Spinal cord (tissue), 10 donors: Measurements from ENCODE around the gene ZNF267. TPM values are rescaled to one million over a fixed set of nuclear protein-coding genes. Genes with fewer than 3 reads are reported as not detected.
"Not testable (repeated sequence)": the region's sequence is repeated elsewhere in the genome, so short reads cannot be mapped to it uniquely, and the experiment has no call there.

Experiments
- DNase-seq, 6 donors: peaks; one replicate each; pipeline versions ENCODE4 v3.0.0 to v3.0.0-alpha.2; 2013 to 2015; ENCODE audit warnings: low spot score in 6 of 6, low read depth in 4 of 6
- H3K27ac ChIP-seq: one replicate; pipeline ENCODE4 v1.5.1; 2013; ENCODE audit warnings: low read depth, low read length, control low read depth
- H3K27me3 ChIP-seq: one replicate; pipeline ENCODE4 v1.6.1; 2013; ENCODE audit warnings: low read length; ENCODE audit not compliant: control insufficient read depth, insufficient read depth
- H3K36me3 ChIP-seq: one replicate; pipeline ENCODE4 v1.6.1; 2013; ENCODE audit warnings: low read length; ENCODE audit not compliant: control insufficient read depth, insufficient read depth
- H3K4me1 ChIP-seq: one replicate; pipeline ENCODE4 v1.6.1; 2013; ENCODE audit warnings: low read length; ENCODE audit not compliant: control insufficient read depth, insufficient read depth
- H3K4me3 ChIP-seq: one replicate; pipeline ENCODE4 v1.5.1; 2013; ENCODE audit warnings: low read depth, low read length, control low read depth
- H3K9me3 ChIP-seq: one replicate; pipeline ENCODE4 v1.6.1; 2013; ENCODE audit warnings: low read length; ENCODE audit not compliant: control insufficient read depth, insufficient read depth
- WGBS: methylation state at CpG from one replicate; pipeline ENCODE4 v1.1.5; 2013; ENCODE audit warnings: missing lambda C conversion rate; ENCODE audit not compliant: insufficient coverage; 5-methylcytosine and 5-hydroxymethylcytosine counted together
- polyA plus RNA-seq, 2 donors: library from polyadenylated mRNA; unstranded; fragments of 120-200 nt; gene quantifications; one replicate each; pipeline ENCODE4 v1.2.1, GENCODE V29; 2013; ENCODE audit not compliant: insufficient read length in 2 of 2
- total RNA-seq, 2 donors: library from RNA; depleted of rRNA in 1 of 2; stranded (reverse); fragments of 120-200 nt in 1 of 2; fragments of >200 nt in 1 of 2; gene quantifications; one replicate each; pipeline versions ENCODE4 v1.2.3 to v1.2.4, GENCODE V29; 2013 to 2014
- donor health status: healthy.

ZNF267 gene
- total and polyA plus RNA-seq, 4 donors: 6.6 to 19.8 (median 11.3) TPM

GRCh38 chr16:31899505-31899904 lies 25.9 kb downstream of the ZNF267 start:
- WGBS: no CpG with 5 or more reads among the region's 2 CpGs
- H3K27ac ChIP-seq: no peak overlapping the region
- H3K9me3 ChIP-seq: no peaks in the 10 kb centered on the region
- H3K36me3 ChIP-seq: peaks cover 7% of the 10 kb centered on the region
- H3K4me3 ChIP-seq: no peak overlapping the region
- DNase-seq: no peak
- no peaks in the 10 kb centered on the region for H3K4me1 ChIP-seq
- no peaks in the 10 kb centered on the region for H3K27me3 ChIP-seq

- peaks cover 11% of the 10 kb centered on the region for H3K9me3 ChIP-seq
- no CpG with 5 or more reads among the region's 3 CpGs for WGBS
- H3K27me3 ChIP-seq: not testable (repeated sequence)
Observed at GRCh38 chr16:31904571-31904970, 31.0 kb downstream of the ZNF267 start.

GRCh38 chr16:31913668-31914067 lies 40.1 kb downstream of the ZNF267 start:
- Histone ChIP-seq H3K27me3 (no peaks in the 10 kb centered on the region), H3K4me3 (no peak overlapping the region), H3K9me3 (peaks cover 43% of the 10 kb centered on the region), H3K36me3 (peaks cover 8% of the 10 kb centered on the region), H3K27ac (no peak overlapping the region), H3K4me1 (no peaks in the 10 kb centered on the region)
- no peak for DNase-seq
- WGBS: 100% methylated on average over 1 of the region's 1 CpG

More at GRCh38 chr16:31904571-31904970, 31.0 kb downstream of the ZNF267 start:
- DNase-seq, H3K4me3 ChIP-seq, H3K4me1 ChIP-seq, H3K27ac ChIP-seq, H3K36me3 ChIP-seq: not testable (repeated sequence)

DNA sequence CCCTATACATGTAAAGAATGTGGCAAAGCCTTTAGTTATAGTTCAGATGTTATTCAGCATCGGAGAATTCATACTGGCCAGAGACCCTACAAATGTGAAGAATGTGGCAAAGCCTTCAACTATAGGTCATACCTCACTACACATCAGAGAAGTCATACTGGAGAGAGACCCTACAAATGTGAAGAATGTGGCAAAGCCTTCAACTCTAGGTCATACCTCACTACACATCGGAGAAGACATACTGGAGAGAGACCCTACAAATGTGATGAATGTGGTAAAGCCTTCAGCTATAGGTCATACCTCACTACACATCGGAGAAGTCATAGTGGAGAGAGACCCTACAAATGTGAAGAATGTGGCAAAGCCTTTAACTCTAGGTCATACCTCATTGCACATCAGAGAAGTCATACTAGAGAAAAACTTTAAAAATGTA lies 42.5 kb downstream of the ZNF267 start:
- Histone ChIP-seq H3K4me1 (no peaks in the 10 kb centered on the region), H3K27me3 (no peaks in the 10 kb centered on the region), H3K27ac (no peak overlapping the region), H3K36me3 (peaks cover 6% of the 10 kb centered on the region), H3K9me3 (peaks cover 40% of the 10 kb centered on the region), H3K4me3 (no peak overlapping the region)
- no CpG with 5 or more reads among the region's 3 CpGs for WGBS
- no peak for DNase-seq

DNA sequence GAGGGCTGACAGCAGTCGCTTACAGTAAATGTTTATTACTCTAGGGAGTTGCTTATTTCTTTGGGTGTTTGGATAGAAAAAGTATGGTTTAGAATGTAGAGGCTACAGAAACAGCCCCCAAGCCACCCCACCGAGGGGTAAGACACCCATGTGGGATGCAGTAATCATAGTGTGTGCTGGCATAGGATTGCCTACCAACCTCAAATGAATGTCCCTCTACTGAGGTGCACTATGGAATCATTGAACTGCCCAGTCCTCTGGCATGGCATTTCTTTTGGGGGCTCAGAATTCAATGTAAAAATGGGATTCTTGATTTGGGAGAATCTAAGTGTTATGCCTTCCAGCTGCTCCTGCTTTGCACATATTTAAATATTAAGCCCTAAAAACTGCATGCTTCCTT lies 46.8 kb downstream of the ZNF267 start:
- peaks cover 25% of the 10 kb centered on the region for H3K9me3 ChIP-seq
- no peaks in the 10 kb centered on the region for H3K4me1 ChIP-seq
- no peaks in the 10 kb centered on the region for H3K36me3 ChIP-seq
- H3K27me3 ChIP-seq: no peaks in the 10 kb centered on the region
- H3K27ac ChIP-seq: no peak overlapping the region
- DNase-seq: no peak
- 100% methylated on average over 1 of the region's 2 CpGs for WGBS
- no peak overlapping the region for H3K4me3 ChIP-seq

- not testable (repeated sequence) for H3K4me1 ChIP-seq, H3K27ac ChIP-seq, H3K9me3 ChIP-seq, H3K27me3 ChIP-seq, DNase-seq, H3K36me3 ChIP-seq, H3K4me3 ChIP-seq
- WGBS: no CpG with 5 or more reads among the region's 1 CpG
Observed at GRCh38 chr16:31951806-31952205, 78.2 kb downstream of the ZNF267 start.

- not testable (repeated sequence) for H3K27me3 ChIP-seq
Observed at GRCh38 chr16:31952206-31952605, 78.6 kb downstream of the ZNF267 start.

DNA sequence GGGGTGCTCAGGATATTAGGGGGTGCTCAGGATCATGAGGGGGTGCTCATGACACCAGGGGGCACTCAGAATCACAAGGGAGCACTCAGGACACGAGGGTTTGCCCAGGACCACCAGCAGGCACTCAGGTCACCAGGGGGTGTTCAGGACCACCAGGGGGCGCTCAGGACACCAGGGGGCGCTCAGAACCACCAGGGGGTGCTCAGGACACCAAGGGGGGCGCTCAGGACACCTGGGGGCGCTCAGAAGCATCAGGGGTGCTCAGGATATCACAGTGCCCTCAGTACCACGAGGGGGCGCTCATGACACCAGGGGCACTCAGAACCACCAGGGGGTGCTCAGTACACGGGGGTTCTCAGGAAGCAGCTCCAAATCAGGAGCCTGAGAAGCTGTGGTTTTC lies 82.6 kb downstream of the ZNF267 start:
- not testable (repeated sequence) for DNase-seq, H3K27ac ChIP-seq, H3K27me3 ChIP-seq, H3K9me3 ChIP-seq, H3K4me3 ChIP-seq, H3K36me3 ChIP-seq, H3K4me1 ChIP-seq
- no CpG with 5 or more reads among the region's 8 CpGs for WGBS

More at GRCh38 chr16:31952206-31952605, 78.6 kb downstream of the ZNF267 start:
- H3K36me3 ChIP-seq, DNase-seq, H3K4me1 ChIP-seq, H3K4me3 ChIP-seq, H3K27ac ChIP-seq, H3K9me3 ChIP-seq: not testable (repeated sequence)
- no CpG with 5 or more reads among the region's 3 CpGs for WGBS

DNA sequence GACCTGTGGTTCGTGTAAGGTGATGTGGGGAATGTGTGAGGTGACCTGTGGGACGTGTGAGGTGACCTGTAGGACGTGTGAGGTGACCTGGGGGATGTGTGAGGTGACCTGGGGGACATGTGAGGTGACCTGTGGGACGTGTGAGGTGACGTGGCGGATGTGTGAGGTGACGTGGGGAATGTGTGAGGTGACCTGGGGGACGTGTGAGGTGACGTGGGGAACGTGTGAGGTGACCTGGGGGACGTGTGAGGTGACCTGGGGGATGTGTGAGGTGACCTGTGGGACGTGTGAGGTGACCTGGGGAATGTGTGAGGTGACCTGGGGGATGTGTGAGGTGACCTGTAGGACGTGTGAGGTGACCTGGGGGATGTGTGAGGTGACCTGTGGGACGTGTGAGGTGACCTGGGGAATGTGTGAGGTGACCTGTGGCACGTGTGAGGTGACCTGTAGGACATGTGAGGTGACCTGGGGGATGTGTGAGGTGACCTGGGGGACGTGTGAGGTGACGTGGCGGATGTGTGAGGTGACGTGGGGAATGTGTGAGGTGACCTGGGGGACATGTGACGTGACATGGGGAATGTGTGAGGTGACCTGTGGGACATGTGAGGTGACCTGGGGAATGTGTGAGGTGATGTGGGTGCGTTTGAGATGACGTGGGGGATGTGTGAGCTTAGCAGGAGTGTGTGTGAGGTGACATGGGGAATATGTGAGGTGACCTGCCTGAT lies 86.7 kb downstream of the ZNF267 start:
- H3K27me3 ChIP-seq, H3K9me3 ChIP-seq, H3K4me3 ChIP-seq, H3K4me1 ChIP-seq, DNase-seq, H3K27ac ChIP-seq, H3K36me3 ChIP-seq: not testable (repeated sequence)
- WGBS: 66% methylated on average over 21 of the region's 22 CpGs
